NCI-H1105 (cell line): ENCODE measurements around the gene DCUN1D3.
"Not testable (repeated sequence)": the region's sequence is repeated elsewhere in the genome, so short reads cannot be mapped to it uniquely, and the experiment has no call there.

ENCODE experiments used
- DNase-seq: peaks from one replicate; lab custom pipeline; 2025; lab: John Stamatoyannopoulos, UW

DCUN1D3 gene, protein sequence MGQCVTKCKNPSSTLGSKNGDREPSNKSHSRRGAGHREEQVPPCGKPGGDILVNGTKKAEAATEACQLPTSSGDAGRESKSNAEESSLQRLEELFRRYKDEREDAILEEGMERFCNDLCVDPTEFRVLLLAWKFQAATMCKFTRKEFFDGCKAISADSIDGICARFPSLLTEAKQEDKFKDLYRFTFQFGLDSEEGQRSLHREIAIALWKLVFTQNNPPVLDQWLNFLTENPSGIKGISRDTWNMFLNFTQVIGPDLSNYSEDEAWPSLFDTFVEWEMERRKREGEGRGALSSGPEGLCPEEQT

DNA sequence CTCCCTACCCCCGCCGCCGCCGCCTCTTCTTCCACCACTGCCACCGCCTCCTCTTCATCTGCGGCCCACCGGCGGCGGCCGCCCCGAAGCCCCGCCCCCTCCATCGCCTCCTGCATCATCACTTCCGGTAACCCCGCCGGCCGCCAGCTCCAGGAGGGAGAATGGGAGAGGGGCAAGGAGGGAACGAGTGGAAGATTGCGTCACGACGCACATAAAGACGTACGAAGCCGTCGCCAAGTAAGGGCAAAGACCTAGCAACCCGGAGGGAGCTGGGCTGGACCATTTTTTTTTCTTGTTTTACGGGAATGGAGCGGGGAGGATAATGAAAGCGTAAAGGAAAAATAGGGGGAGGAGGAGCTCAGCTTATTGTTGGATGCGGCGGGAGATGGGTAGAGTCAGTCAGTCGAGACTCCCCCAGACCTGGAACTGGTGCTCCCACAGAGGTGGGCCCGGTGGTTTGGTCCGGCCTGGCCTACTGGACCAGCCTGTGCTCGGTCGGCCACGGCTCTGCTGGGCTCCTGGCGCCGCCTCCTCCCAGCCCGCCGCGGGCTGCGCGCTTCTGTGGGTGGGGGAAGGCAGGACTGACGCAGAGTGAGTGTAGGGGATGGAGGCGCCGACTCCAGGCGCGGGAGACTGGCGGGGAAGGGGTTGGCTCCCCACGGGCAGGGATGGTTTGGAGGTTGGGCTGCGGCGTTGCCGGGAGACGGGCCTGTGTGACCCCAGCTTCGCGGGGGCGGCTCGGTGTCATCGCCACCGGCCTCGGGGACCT lies at the start of gene DCUN1D3, which contains the start of gene LYRM1:
Gene DCUN1D3 (minus strand): TSS at position 60 of the 769 bp plus-strand sequence. CDS start 37,820 bp downstream, outside the sequence.
Gene LYRM1 (plus strand): TSS at position 473 of the 769 bp plus-strand sequence. CDS start 14,785 bp downstream, outside the sequence.
- peak; percentile 89 for DNase-seq

DNA sequence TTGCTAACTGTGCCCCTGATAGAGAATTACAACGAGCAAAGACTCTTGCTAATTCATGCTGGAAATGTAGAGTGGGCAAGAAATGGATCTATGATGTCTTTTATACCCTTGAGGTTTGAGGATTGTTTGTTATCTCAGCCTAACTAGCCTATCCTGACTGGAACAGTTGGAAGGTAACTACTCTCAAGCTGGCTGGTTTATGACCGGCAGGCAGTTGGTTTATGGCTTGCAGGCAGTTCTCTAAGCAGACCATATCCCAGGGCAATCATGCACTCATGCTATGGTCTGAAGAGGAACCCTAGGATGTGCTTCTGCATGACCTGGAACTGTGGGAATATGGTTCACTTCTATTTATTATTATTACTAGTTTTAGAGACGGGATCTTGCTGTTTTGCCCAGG lies 49.5 kb upstream of the DCUN1D3 start:
- no peak for DNase-seq

GRCh38 chr16:20948444-20948843 lies 48.3 kb upstream of the DCUN1D3 start:
- DNase-seq = no peak

DNA sequence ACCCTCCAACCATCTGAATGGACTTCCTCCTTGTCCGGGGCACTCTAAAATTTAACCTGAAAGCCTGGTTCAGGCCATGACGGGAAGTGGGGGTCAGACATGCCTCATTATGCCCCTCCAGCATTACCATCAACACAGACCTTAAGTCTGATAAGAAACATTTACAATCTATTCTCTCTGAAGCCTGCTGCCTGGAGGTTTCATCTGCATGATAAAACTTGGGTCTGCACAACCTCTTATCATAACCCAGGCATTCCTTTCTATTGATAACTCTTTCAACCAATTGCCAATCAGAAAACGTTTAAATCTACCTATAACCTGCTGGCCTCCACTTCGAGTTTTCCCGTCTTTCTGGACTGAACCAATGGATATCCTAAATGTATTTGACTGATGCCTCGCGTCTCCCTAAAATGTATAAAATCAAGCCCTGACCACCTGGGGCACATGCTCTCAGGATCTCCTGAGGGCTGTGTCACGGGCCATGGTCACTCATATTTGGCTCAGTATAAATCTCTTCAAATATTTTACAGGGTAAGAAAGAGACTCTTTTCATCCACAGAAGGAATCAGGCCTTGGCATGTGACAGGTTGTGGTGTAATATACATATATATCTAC lies 46.0 kb upstream of the DCUN1D3 start:
- no peak for DNase-seq

GRCh38 chr16:20945575-20945875 lies 45.4 kb upstream of the DCUN1D3 start:
- not testable (repeated sequence) for DNase-seq

DNA sequence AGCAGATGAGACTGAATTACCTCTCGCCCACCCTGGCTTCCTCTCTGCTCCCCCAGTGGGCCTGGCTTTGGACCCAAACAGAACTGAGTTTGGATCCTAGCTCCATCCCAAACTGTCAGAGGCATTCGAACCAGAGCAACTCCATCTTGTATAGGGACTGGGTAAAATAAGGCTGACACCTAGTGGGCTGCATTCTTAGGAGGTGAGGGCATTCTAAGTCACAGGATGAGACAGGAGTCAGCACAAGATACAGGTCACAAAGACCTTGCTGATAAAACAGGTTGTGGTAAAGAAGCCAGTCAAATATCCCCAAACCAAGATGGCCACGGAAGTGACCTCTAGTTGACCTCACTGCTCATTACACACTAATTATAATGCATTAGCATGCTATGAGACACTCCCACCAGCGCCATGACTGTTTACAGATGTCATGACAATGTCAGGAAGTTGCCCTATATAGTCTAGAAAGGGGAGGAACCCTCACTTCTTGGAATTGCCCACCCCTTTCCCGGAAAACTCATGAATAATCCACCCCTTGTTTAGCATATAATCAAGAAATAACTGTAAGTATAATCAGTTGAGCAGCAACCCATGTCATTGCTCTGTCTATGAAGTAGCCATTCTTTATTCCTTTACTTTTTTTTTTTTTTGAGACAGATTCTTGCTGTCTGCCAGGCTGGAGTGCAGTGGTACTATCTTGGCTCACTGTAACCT lies 44.9 kb upstream of the DCUN1D3 start:
- DNase-seq = no peak

GRCh38 chr16:20942256-20942655 lies 42.1 kb upstream of the DCUN1D3 start:
- DNase-seq = no peak

DNA sequence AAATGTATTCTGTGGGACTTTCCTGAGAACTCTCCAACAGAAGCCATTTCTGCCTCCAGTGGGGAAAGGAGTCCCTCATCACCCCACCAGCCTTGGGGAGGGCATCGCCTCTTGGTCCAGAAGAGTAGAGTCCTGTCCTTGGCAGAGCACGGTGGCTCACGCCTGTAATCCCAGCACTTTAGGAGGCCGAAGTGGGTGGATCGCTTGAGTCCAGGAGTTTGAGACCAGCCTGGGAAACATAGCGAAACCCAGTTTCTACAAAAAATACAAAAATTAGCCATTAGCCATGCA lies 41.4 kb upstream of the DCUN1D3 start:
- DNase-seq = no peak

- no peak for DNase-seq
Measured at GRCh38 chr16:20940871-20941635, 40.9 kb upstream of the DCUN1D3 start.

GRCh38 chr16:20939611-20940010 lies 39.5 kb upstream of the DCUN1D3 start:
- DNase-seq = no peak

- DNase-seq = no peak
Measured at GRCh38 chr16:20938426-20938825, 38.3 kb upstream of the DCUN1D3 start.

DNA sequence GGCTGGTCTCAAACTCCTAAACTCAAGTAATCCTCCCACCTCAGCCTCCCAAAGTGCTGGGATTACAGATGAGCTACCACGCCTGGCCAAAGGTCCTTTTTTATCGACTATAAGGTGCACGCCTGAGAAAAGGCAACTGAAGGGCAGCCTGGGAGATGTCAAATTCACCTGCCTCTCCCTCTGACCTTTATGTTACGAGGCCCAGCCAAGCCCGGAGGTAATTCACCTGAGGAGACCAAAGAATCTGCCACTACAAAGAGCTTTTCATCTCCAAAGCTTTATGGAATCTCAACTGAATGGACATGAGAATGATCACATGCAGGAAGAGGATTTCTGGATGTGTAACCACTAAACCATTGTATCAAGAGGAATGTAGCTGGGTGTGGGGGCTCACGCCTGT lies 37.6 kb upstream of the DCUN1D3 start:
- DNase-seq = no peak

- DNase-seq = no peak
Measured at GRCh38 chr16:20933589-20933988, 33.4 kb upstream of the DCUN1D3 start.

GRCh38 chr16:20931066-20931600 lies 31.0 kb upstream of the DCUN1D3 start:
- DNase-seq = no peak

GRCh38 chr16:20930365-20930690 lies 30.2 kb upstream of the DCUN1D3 start:
- no peak for DNase-seq

DNA sequence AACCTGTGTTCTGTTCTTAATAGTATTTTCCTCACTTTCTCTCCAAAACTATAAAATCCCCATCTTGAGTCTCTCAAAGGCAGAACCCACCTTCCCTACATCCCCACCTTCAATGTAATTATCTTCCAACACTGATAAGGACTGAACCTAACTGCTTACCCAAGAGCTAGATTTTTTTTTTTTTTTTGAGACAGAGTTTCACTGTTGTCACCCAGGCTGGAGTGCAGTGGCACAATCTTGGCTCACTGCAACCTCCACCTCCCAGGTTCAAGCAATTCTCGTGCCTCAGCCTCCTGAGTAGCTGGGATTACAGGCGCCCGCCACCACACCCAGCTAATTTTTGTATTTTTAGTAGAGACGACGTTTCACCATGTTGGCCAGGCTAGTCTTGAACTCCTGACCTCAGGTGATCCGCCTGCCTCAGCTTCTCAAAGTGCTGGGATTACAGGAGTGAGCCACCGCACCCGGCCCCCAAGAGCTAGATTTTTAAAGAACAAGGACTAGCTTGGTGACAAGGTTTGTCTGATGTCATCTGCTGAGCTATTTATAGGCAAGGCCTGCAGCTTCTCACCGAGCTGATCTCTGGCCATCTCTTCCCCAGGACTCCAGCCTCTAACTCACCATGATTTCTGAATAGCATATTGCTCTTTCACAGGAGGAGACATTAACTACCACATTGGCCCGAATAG lies 29.7 kb upstream of the DCUN1D3 start:
- DNase-seq = not testable (repeated sequence)

DNA sequence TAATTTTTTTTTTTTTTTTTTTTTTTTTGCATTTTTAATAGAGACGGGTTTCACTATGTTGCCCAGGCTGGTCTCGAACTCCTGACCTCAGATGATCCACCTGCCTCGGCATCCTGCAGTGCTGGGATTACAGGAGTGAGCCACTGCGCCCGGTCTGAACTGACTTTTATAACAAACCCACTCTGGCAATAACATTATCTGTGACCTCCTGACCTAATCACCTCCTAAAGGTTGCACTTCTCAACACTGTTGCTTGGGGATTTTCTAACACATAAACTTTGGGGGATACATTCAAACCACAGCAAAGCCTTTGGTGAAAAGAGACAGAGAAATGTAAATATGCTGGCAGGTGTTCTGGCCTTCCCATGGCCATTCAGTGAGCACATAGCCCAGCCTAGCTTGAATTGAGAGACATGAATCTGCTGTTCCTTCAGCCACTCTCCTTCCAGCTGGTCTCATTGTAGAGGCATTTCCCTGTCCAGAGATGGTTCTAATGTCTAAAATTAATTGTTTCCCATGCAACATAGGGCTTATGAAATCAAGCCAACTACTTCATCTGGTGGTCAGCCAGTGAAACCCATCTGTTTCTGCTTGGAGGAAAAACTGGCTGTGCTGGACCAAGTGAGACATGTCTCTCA lies 28.7 kb upstream of the DCUN1D3 start:
- DNase-seq = no peak

DNA sequence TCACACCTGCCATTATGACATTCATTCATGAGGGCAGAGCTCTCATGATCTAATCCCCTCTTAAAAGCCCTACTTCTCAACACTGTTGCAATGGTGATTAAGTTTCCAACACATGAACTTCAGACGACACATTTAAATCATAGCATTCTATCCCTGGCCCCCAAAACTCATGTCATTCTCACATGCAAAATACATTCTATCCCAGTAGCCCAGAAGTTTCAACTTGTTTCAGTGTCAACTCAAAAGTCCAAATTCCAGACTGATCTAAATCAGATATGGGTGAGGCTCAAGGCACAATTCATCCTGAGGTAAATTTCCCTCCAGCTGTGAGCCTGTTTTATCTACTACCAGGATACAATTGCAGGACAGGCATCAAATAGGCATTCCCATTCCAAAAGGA lies 25.6 kb upstream of the DCUN1D3 start:
- DNase-seq = no peak

GRCh38 chr16:20923876-20924275 lies 23.7 kb upstream of the DCUN1D3 start:
- no peak for DNase-seq

GRCh38 chr16:20920799-20921198 lies 20.6 kb upstream of the DCUN1D3 start:
- DNase-seq = no peak

DNA sequence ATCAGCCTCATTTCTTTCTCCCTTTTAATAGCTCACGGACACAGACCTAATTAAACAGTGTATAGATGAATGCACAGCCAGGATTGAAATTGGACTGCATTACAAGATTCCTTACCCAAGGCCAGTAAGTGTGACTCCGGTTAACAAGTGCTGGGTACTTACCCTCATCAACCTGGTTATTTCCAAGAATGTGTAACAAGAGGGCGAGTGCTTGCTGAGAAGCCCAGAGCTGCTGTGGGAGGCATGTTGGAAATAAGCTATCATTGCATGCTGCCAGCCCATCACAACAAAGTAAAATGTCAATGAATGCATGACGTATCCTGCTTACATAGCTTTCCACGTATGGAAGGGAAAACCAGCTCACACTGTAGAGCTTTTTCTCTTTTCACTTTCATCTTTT lies 19.9 kb upstream of the DCUN1D3 start:
- no peak for DNase-seq
